HepG2 (cell line): ENCODE data around the gene KANK3. TPM values are rescaled to one million over a fixed set of nuclear protein-coding genes. Genes with fewer than 3 reads are reported as not detected.
A peak's percentile ranks its signal among the peaks of the same experiment; 100 is the strongest.

Experiments used
- ATAC-seq: fragments of 200-7000 bp; cut with Tn5 transposase; 3 replicates; pipeline ENCODE4 v1.9.1; 2020; ENCODE audit warnings: mild to moderate bottlenecking, moderate library complexity
- BruUV-seq: library from RNA; stranded (reverse); fragments of 400-500 nt; replicated peaks from 2 replicates; lab custom pipeline; 2021; lab: Mats Ljungman, UMichigan
- CTCF ChIA-PET: fragments of 300-600 bp; formaldehyde crosslinking; extraction: SDS; loops from one replicate; lab custom pipeline; 2021; ENCODE audit warnings: low total read pairs, inconsistent platforms, low intra/inter-chr PET ratio; lab: Yijun Ruan, JAX
- POLR2A ChIA-PET: fragments of 350-600 bp; sonication (Branson Sonifier 250); formaldehyde crosslinking; loops from one replicate; lab custom pipeline; 2020; ENCODE audit warnings: antibody characterized with exemption, inconsistent platforms; lab: Yijun Ruan, JAX
- DNase-seq: peaks from one replicate; pipeline ENCODE4 v3.0.0-alpha.2; 2015; ENCODE audit warnings: low spot score
- FAIRE-seq: peaks from 3 replicates; lab custom pipeline; 2011; peaks lifted over from hg19 to GRCh38; lab: Jason Lieb, UNC
- H2AFZ ChIP-seq: one replicate; pipeline ENCODE4 v1.6.1; 2011; ENCODE audit warnings: low read length, inconsistent platforms
- H3K27ac ChIP-seq: fragments of 300-600 bp; 3 replicates; pipeline ENCODE4 v1.8.0; 2011; ENCODE audit warnings: mixed run types, mild to moderate bottlenecking, mixed read lengths, low read length, inconsistent platforms; ENCODE audit not compliant: insufficient read depth; ENCODE audit errors: extremely low read length
- H3K27me3 ChIP-seq, 2 experiments: fragments of 200-600 bp in 1 of 2; 2 replicates in 1 of 2; 3 replicates in 1 of 2; pipeline versions ENCODE4 v1.6.0 to v1.8.0; 2011; ENCODE audit warnings: low read length in 2 of 2, mild to moderate bottlenecking in 2 of 2, moderate library complexity in 2 of 2, inconsistent platforms in 1 of 2; ENCODE audit not compliant: insufficient read depth in 2 of 2, control insufficient read depth in 1 of 2
- H3K36me3 ChIP-seq, 2 experiments: fragments of 200-600 bp in 1 of 2; replicated peaks in 1 of 2; 2 replicates in 1 of 2; 3 replicates in 1 of 2; pipeline versions ENCODE4 v1.5.1 to v1.8.0; 2011; ENCODE audit warnings: low read length in 2 of 2, inconsistent platforms in 1 of 2; ENCODE audit not compliant: insufficient read depth in 2 of 2, control insufficient read depth in 1 of 2
- H3K4me1 ChIP-seq: 2 replicates; pipeline ENCODE4 v1.5.1; 2012; ENCODE audit warnings: low read length, inconsistent platforms; ENCODE audit not compliant: insufficient read depth
- H3K4me2 ChIP-seq: 2 replicates; pipeline ENCODE4 v1.6.0; 2011; ENCODE audit warnings: low read depth, low read length, inconsistent platforms
- H3K4me3 ChIP-seq, 3 experiments: fragments of 200-600 bp in 1 of 3; sonication (generic), shearing (Covaris generic) in 1 of 3; replicated peaks in 1 of 3; 2 replicates each; pipeline ENCODE4 v1.5.1; 2011 to 2016; ENCODE audit warnings: low read length in 3 of 3, inconsistent platforms in 2 of 3, low read depth in 2 of 3, mild to moderate bottlenecking in 2 of 3, control low read depth in 1 of 3, mixed read lengths in 1 of 3; ENCODE audit not compliant: insufficient read depth in 1 of 3
- H3K79me2 ChIP-seq: one replicate; pipeline ENCODE4 v1.6.1; 2011; ENCODE audit warnings: low read length, inconsistent platforms; ENCODE audit not compliant: insufficient read depth
- H3K9ac ChIP-seq: 2 replicates; pipeline ENCODE4 v1.6.0; 2011; ENCODE audit warnings: mild to moderate bottlenecking, low read depth, low read length, inconsistent platforms; ENCODE audit not compliant: insufficient read depth
- H3K9me3 ChIP-seq: 2 replicates; pipeline ENCODE4 v1.5.1; 2012; ENCODE audit warnings: mild to moderate bottlenecking, low read length
- H4K20me1 ChIP-seq: 2 replicates; pipeline ENCODE4 v1.6.0; 2011; ENCODE audit warnings: inconsistent platforms, mild to moderate bottlenecking, low read length, moderate library complexity; ENCODE audit not compliant: insufficient read depth
- DR1 ChIP-seq: sonication (generic); formaldehyde crosslinking; IDR thresholded peaks from 2 replicates; pipeline ENCODE4 v1.8.0; 2021; ENCODE audit warnings: mild to moderate bottlenecking, missing genetic modification reagents, inconsistent platforms
- KDM5B ChIP-seq: sonication (generic); formaldehyde crosslinking; IDR thresholded peaks from 2 replicates; pipeline ENCODE4 v1.4.0; 2020; ENCODE audit warnings: missing genetic modification reagents, mild to moderate bottlenecking, borderline replicate concordance
- PAXIP1 ChIP-seq: sonication (generic); formaldehyde crosslinking; conservative IDR thresholded peaks from 2 replicates; pipeline ENCODE4 v1.4.0; 2020; ENCODE audit warnings: mild to moderate bottlenecking, missing genetic modification reagents, moderate library complexity
- POGZ ChIP-seq: sonication (generic); formaldehyde crosslinking; IDR thresholded peaks from 2 replicates; pipeline ENCODE4 v1.4.0; 2020; ENCODE audit warnings: mild to moderate bottlenecking, missing genetic modification reagents
- PRDM4 ChIP-seq: sonication (generic); formaldehyde crosslinking; IDR thresholded peaks from 2 replicates; pipeline ENCODE4 v1.9.0; 2021; ENCODE audit warnings: missing genetic modification reagents, borderline replicate concordance
- RBFOX2 ChIP-seq: fragments of 200-400 bp; formaldehyde crosslinking; IDR thresholded peaks from 2 replicates; pipeline ENCODE4 v1.6.1; 2017; ENCODE audit warnings: low read depth, mild to moderate bottlenecking, low read length
- ZNF274 ChIP-seq: sonication (generic); formaldehyde crosslinking; IDR thresholded peaks from 2 replicates; pipeline ENCODE4 v1.5.1; 2020; ENCODE audit warnings: mild to moderate bottlenecking, missing genetic modification reagents
- ZNF572 ChIP-seq: sonication (generic); formaldehyde crosslinking; IDR thresholded peaks from 2 replicates; pipeline ENCODE4 v1.5.1; 2020; ENCODE audit warnings: mild to moderate bottlenecking, missing genetic modification reagents
- ZNF598 ChIP-seq: sonication (generic); formaldehyde crosslinking; IDR thresholded peaks from 2 replicates; pipeline ENCODE4 v1.5.1; 2020; ENCODE audit warnings: mild to moderate bottlenecking, missing genetic modification reagents, borderline replicate concordance
- ZNF629 ChIP-seq: sonication (generic); formaldehyde crosslinking; conservative IDR thresholded peaks from 2 replicates; pipeline ENCODE4 v1.5.0; 2020; ENCODE audit warnings: missing genetic modification reagents
- ZNF672 ChIP-seq: sonication (generic); formaldehyde crosslinking; IDR thresholded peaks from 2 replicates; pipeline ENCODE4 v1.8.1; 2022; ENCODE audit warnings: missing genetic modification reagents
- ZNF770 ChIP-seq: sonication (generic); formaldehyde crosslinking; IDR thresholded peaks from 2 replicates; pipeline ENCODE4 v1.5.0; 2020; ENCODE audit warnings: mild to moderate bottlenecking, missing genetic modification reagents
- WGBS: methylation state at CpG from one replicate; pipeline ENCODE4 v1.1.6; 2017; ENCODE audit warnings: low lambda C conversion rate; 5-methylcytosine and 5-hydroxymethylcytosine counted together
- in situ Hi-C: cut with HindIII; loops from 2 replicates; pipeline ENCODE4 v1.10.0; 2017; ENCODE audit warnings: low pct_unique_long_range_greater_than_20kb; ENCODE audit not compliant: extremely low pct_ligation_motif_present
- intact Hi-C: fragments of 100-400 bp; cut with micrococcal nuclease; formaldehyde crosslinking; loops from one replicate; pipeline ENCODE4 v1.10.0; 2022; ENCODE audit not compliant: unreplicated experiment
- polyA plus RNA-seq, 8 experiments: library from polyadenylated mRNA; depleted of rRNA in 3 of 8; stranded (reverse) in 7 of 8; unstranded in 1 of 8; fragments of >200 nt; fragmentation: Illumina TruSeq in 4 of 8; extraction: Trizol in 4 of 8; gene quantifications; 2 replicates each; pipeline versions ENCODE4 v1.2.1 to v1.2.3, GENCODE V29; 2011 to 2016; ENCODE audit warnings: low read depth in 4 of 8, missing spikeins in 1 of 8, mixed read lengths in 1 of 8; ENCODE audit not compliant: insufficient read depth in 1 of 8
- total RNA-seq, 5 experiments: library from RNA; depleted of rRNA; stranded (reverse); fragments of >200 nt; fragmentation: Illumina TruSeq; extraction: Trizol; gene quantifications; 2 replicates each; pipeline ENCODE4 v1.2.3, GENCODE V29; 2016; ENCODE audit warnings: low read depth in 1 of 5

Gene KANK3
- total and polyA plus RNA-seq, 2 of the 13 experiments (the other 11 are each of a cell fraction or from before 2014, with no cell fraction given): 0.15 to 0.20 TPM

- 94% methylated on average over 14 of the region's 28 CpGs for WGBS
- in situ Hi-C loops: no loop called here
- no peak for DNase-seq
- intact Hi-C loops: no loop called here
- no peak overlapping the region for H2AFZ ChIP-seq
- H4K20me1 ChIP-seq: no peaks in the 10 kb centered on the region
- ATAC-seq: no peak; the same call in 2 of the 3 replicates
- H3K36me3 ChIP-seq: peaks cover 0 to 5% of the 10 kb centered on the region in 2 experiments; a peak in 2 of 5 replicates
- peak overlapping the region; percentile 37; the same call in 1 of the 2 replicates for H3K4me2 ChIP-seq
- H3K27ac ChIP-seq: peak overlapping the region; percentile 65
- no TSS peak for BruUV-seq
- POLR2A ChIA-PET: interaction anchor here (1.4 to 1.7 kb wide), 3 partner anchors 9 to 19 kb away, joined by 4 to 6 read pairs (median 4); no protein-coding TSS in a partner anchor
- no peaks in the 10 kb centered on the region for H3K9me3 ChIP-seq
- no peaks in the 10 kb centered on the region for H3K27me3 ChIP-seq
- no peak for FAIRE-seq
- no peaks in the 10 kb centered on the region for H3K79me2 ChIP-seq
- CTCF ChIA-PET: no interaction called here
- peak overlapping the region; percentile 52; the same call in 1 of the 2 replicates for H3K9ac ChIP-seq
- H3K4me1 ChIP-seq: peaks cover 78% of the 10 kb centered on the region
- no peak overlapping the region for H3K4me3 ChIP-seq
- TF ChIP-seq RBFOX2 (peak; percentile 67), ZNF770 (peak; percentile 30; the same call in 1 of the 2 replicates), PAXIP1 (CRISPR knock-in tag) (0 out of 2 replicates have a peak, but pooled peaks have one; percentile 44), ZNF672 (CRISPR knock-in tag) (no peak), PRDM4 (no peak), ZNF629 (CRISPR knock-in tag) (peak; percentile 67; the same call in 1 of the 2 replicates), KDM5B (peak; percentile 69; the same call in 1 of the 2 replicates), ZNF572 (CRISPR knock-in tag) (no peak), DR1 (CRISPR knock-in tag) (no peak), ZNF598 (CRISPR knock-in tag) (no peak), POGZ (CRISPR knock-in tag) (peak; percentile 32; the same call in 1 of the 2 replicates), ZNF274 (CRISPR knock-in tag) (peak; percentile 53; the same call in 1 of the 2 replicates)
Measured at GRCh38 chr19:8371011-8371804, 28.1 kb upstream of the KANK3 start.
